ENCODE data around the gene ZNF697. TPM values are rescaled to one million over a fixed set of nuclear protein-coding genes. Genes with fewer than 3 reads are reported as not detected.

The ZNF697 gene
- total and polyA plus RNA-seq, 9 of the 15 experiments (the other 6 are each of a cell fraction or from before 2014, with no cell fraction given), result 2.1 to 13.6 (median 8.3) TPM

DNA sequence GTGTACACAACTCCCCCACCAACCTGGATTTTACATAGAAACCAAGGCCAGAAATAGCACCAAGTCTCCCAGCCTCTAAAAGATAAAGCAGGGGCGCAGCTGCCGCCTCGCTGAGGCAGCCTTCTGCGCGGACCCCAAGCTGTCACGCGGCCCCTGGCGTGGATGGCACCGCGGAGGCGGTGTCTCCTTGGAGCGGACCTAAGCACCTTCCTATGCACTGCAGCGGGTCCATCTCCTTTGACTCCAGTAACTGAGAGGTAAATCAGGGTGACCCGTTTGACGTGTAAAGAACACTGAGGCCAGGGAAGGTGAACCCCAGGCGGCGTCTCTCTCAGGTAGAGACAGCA, 17.0 kb downstream of the ZNF697 start:
- in situ Hi-C loops (cut with MboI), result no loop called here
- BruUV-seq (replicated peaks), result no TSS peak
- no peak for ATAC-seq
- no peak overlapping the region for H3K4me2 ChIP-seq (ENCODE audit: insufficient read depth, low read length)
- no peak overlapping the region for H3K4me3 ChIP-seq
- no peaks in the 10 kb centered on the region; the same call in 2 of the 3 replicates for H3K36me3 ChIP-seq (ENCODE audit: control insufficient read depth, insufficient read depth, low read length)
- H4K20me1 ChIP-seq (replicated peaks; ENCODE audit: control insufficient read depth, insufficient read depth, low read length), result peaks cover 25% of the 10 kb centered on the region
- no peak for FAIRE-seq
- 91% methylated on average over 16 of the region's 17 CpGs for WGBS (ENCODE audit: insufficient coverage, low coverage, missing lambda C conversion rate)
- ChIA-PET POLR2A (interaction anchor here (0.5 kb wide), 1 partner anchor 732 kb away, joined by 3 read pairs; no protein-coding TSS in a partner anchor), CTCF (ENCODE audit: low intra/inter-chr PET ratio) (no interaction called here)
- H3K27ac ChIP-seq (ENCODE audit: extremely low read depth, low read depth, low read length), result no peak overlapping the region
- TF ChIP-seq, protein P1, sequence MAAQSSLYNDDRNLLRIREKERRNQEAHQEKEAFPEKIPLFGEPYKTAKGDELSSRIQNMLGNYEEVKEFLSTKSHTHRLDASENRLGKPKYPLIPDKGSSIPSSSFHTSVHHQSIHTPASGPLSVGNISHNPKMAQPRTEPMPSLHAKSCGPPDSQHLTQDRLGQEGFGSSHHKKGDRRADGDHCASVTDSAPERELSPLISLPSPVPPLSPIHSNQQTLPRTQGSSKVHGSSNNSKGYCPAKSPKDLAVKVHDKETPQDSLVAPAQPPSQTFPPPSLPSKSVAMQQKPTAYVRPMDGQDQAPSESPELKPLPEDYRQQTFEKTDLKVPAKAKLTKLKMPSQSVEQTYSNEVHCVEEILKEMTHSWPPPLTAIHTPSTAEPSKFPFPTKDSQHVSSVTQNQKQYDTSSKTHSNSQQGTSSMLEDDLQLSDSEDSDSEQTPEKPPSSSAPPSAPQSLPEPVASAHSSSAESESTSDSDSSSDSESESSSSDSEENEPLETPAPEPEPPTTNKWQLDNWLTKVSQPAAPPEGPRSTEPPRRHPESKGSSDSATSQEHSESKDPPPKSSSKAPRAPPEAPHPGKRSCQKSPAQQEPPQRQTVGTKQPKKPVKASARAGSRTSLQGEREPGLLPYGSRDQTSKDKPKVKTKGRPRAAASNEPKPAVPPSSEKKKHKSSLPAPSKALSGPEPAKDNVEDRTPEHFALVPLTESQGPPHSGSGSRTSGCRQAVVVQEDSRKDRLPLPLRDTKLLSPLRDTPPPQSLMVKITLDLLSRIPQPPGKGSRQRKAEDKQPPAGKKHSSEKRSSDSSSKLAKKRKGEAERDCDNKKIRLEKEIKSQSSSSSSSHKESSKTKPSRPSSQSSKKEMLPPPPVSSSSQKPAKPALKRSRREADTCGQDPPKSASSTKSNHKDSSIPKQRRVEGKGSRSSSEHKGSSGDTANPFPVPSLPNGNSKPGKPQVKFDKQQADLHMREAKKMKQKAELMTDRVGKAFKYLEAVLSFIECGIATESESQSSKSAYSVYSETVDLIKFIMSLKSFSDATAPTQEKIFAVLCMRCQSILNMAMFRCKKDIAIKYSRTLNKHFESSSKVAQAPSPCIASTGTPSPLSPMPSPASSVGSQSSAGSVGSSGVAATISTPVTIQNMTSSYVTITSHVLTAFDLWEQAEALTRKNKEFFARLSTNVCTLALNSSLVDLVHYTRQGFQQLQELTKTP (IDR thresholded peaks at IDR 0.05; ENCODE audit: low read depth in 1 of 2, partially characterized antibody in 2 of 2), result no peak
- TF ChIP-seq PPARD (CRISPR knock-in tag; IDR thresholded peaks at IDR 0.05) (no peak), CBFA2T2 (conservative IDR thresholded peaks at IDR 0.05) (no peak), ZBTB17 (CRISPR knock-in tag; IDR thresholded peaks at IDR 0.05) (no peak), ZNF311 (CRISPR knock-in tag; IDR thresholded peaks at IDR 0.05) (no peak), CREBBP (IDR thresholded peaks at IDR 0.05; ENCODE audit: low read depth, low read length) (no peak), MEF2A (IDR thresholded peaks at IDR 0.05; ENCODE audit: control insufficient read depth, low read depth, low read length) (no peak), SNRNP70 (optimal IDR thresholded peaks at IDR 0.05; ENCODE audit: low read depth, low read length) (no peak)
- TF ChIP-seq, protein P2, sequence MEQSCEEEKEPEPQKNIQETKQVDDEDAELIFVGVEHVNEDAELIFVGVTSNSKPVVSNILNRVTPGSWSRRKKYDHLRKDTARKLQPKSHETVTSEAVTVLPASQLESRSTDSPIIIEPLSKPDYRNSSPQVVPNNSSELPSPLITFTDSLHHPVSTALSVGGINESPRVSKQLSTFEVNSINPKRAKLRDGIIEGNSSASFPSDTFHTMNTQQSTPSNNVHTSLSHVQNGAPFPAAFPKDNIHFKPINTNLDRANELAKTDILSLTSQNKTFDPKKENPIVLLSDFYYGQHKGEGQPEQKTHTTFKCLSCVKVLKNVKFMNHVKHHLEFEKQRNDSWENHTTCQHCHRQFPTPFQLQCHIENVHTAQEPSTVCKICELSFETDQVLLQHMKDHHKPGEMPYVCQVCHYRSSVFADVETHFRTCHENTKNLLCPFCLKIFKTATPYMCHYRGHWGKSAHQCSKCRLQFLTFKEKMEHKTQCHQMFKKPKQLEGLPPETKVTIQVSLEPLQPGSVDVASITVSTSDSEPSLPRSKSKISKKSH (CRISPR knock-in tag; IDR thresholded peaks at IDR 0.05), result no peak
- H3K79me2 ChIP-seq (ENCODE audit: control insufficient read depth, insufficient read depth, low read length), result no peaks in the 10 kb centered on the region
- H3K4me1 ChIP-seq (replicated peaks in 1 of 2; ENCODE audit: control insufficient read depth in 2 of 2, insufficient read depth in 2 of 2, low read length in 2 of 2), result peaks cover 0 to 10% of the 10 kb centered on the region in 2 experiments; a peak in 1 of 5 replicates
- intact Hi-C loops (cut with micrococcal nuclease), result no loop called here
- no peak for DNase-seq (ENCODE audit: extremely low read depth in 1 of 4, low spot score in 3 of 4)
- peaks cover 2% of the 10 kb centered on the region for H3K9me1 ChIP-seq (ENCODE audit: control insufficient read depth, insufficient read depth, low read length)
- no peaks in the 10 kb centered on the region for H3K27me3 ChIP-seq (ENCODE audit: control insufficient read depth in 2 of 2, insufficient read depth in 2 of 2, low read length in 2 of 2)
- H3K9ac ChIP-seq (ENCODE audit: insufficient read depth in 1 of 2, low read depth in 2 of 2, low read length in 2 of 2), result no peak overlapping the region
- H2AFZ ChIP-seq (ENCODE audit: low read depth, low read length), result no peak overlapping the region
- no peaks in the 10 kb centered on the region for H3K9me3 ChIP-seq (replicated peaks; ENCODE audit: control insufficient read depth, insufficient read depth, low read depth, low read length)
